Hypothalamus (tissue), 51 donors: Measurements from ENCODE around the gene BMF.
A peak's percentile ranks its signal among the peaks of the same experiment; 100 is the strongest.

Experiments used
- DNase-seq, 51 donors: peaks; one replicate each; lab custom pipeline; 2025; lab: John Stamatoyannopoulos, UW

The BMF gene

DNA sequence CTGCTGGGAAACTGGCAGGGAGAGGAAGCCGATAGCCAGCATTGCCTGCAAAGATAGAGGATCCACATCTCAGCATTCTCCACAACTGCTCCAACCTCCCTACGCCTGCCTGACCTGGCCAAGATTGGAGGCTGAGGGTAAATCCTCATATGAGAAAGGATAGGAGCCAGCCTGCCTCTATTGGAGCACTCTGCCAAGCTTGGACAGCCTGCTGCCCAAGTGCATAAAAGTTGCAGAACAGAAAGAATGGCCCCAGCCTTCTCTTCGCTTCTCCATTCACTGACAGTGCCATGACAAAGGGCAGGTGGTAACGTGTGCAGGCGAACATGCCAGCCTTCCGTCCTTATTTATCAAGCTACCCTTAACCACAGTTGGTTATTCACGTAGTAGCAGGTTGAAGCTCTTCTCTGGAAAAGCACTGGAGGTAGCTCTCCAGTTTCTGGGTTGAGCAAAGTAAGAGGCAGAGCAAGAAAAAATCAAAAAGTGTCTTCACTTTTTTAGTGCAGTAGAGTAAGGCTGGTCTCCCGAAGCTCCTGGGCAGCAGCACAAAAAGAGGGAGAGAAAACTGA, 4.3 kb downstream of the BMF start:
- DNase-seq = peak in 1 of 51 donors; percentile 43

DNA sequence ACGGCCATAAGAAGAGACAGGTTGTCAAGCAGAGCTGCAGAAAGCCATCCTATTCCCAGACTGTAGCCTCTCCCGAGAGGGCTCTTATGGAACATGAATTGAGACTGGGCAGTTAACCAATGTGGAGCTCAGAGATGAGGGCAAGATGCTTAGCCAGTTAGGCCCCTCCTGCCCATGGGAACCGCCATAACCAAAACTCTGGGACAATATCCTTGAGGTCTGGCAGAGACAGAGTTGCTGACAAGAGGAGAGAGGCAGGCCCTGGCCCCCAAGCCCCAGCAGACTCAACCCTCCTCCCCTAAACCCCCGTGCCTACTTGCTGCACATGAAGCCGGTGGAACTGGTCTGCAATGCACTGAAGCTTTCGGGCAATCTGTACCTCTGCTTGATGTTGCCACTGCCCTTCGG, 4.8 kb downstream of the BMF start:
- no peak for DNase-seq

DNA sequence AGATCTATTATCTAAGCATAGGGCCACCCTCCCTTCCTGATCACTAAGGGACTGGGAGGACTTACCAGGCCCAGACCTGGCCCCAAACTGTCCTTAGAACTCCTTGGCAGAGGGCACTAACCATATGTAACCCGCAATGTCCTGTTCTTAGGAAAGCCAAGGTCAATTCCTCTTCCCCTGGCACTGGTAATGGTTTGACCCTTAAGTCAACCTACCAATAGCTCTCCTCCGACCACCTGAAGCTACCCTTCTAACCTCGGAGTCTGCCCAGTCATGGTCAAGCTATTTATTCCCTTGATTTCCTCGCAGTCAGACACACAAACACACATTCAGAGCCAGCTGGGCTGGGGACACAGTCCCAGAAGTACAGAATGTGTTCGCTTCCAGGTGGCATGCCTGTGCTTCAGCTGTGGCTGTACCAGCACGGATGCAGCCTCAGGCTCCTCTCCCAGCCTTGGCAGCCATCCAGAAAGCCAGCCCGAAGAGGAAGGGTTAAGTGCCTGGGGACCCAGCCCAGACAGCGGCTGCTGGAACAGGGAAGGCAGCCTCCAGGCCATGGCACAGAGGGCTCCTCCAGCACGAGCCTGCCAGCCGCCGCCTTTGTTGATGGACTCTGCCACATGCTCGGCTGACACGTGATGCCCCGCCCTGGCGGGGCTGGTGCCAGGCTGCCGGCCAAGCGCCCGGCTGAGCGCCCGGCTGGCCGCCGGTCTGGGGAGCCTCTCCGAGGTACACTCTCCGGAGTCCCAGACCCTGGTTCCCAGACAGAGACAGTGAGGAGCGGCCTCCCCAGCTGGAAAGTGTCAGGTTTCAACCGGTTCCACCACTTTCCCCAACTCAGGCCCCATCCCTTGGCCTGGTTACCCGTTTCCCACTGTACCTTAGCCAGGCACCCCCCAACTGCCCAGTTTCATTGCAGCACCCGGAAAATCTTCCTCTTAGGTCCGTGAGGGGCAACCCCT, 5.5 kb downstream of the BMF start:
- peak; percentile 21 to 90 (median 79) for DNase-seq

DNA sequence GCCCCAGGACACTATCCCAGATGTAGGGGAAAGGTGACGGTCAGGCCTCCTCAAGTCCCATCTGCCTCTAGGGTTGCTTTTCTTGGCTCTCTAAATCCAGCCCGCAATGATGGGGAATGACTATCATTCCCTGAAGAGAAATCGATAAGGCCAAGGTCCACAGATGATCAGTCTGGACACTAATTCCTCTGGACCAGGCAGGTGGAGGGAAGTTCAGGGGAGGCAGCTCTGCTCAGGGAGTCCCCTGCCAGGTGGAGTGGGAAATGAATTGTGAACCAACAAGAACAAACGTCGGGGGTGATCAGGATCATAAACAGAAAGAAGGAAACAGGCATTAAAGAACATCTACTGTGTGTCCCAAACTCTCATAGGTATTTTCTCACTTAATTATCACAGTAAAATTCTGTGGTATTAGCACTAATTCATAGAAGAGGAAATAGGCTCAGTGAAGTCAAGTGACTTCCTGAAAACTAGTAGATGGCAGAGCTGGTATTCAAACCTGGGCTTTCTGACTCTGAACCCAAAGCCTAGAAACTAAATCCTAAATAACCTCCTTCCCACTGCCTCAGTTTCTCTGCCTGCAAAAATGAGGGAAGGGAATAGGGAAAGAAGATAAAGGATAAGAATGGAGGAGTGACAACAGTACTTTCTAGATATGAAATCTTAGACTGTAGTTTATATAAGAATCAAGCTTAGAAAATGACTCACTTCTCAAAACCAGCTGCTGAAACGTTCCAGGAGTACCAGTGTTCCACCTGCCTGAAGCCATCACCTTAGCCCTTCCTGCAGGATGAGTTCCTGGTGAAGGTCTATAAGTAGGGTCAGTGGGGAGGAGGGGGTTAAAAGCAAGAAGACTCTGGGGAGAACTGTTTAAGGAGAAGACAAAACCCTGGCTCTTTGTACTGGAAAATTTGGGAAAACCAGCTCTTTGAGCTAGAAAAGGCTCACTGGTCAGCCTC, 7.5 kb downstream of the BMF start:
- no peak for DNase-seq

DNA sequence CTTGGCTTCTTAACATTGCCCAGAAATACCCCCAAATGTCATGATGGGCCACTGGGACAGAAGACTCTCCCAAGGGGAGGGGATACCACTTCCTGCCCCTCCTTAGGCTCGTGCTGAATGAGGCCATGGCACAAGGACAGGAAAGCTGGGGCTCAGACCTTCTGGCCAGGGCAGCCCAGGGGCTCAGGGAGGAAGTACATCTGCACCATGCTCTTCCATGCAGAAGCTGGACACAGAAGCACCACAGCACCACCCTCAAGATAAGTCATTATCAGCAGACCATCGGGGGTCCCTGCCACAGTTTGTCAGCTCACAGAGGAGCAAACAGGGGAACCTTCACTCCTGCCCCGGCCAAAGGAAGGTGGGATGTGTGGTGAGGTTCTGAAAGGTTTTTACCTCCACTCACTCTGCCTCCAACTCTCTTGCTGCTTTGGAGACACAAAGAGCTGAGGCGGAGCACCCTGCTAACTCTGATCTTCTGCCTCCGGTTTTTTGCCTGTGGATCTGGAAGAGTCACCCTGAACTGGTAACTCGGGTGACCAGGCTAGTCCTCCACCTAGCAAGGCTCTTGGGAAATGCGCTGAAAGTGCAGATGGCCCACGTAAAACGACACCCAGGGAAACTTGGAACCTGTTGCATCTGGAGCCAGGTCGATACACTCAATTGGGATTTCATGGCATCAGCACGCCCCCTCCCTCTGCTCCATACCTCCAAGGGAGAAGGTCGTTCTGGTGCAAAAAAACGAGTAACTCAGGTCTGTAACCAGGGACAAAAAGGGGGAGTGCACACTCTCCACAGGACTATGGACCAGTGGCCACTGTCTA, 8.3 kb downstream of the BMF start:
- DNase-seq = no peak

DNA sequence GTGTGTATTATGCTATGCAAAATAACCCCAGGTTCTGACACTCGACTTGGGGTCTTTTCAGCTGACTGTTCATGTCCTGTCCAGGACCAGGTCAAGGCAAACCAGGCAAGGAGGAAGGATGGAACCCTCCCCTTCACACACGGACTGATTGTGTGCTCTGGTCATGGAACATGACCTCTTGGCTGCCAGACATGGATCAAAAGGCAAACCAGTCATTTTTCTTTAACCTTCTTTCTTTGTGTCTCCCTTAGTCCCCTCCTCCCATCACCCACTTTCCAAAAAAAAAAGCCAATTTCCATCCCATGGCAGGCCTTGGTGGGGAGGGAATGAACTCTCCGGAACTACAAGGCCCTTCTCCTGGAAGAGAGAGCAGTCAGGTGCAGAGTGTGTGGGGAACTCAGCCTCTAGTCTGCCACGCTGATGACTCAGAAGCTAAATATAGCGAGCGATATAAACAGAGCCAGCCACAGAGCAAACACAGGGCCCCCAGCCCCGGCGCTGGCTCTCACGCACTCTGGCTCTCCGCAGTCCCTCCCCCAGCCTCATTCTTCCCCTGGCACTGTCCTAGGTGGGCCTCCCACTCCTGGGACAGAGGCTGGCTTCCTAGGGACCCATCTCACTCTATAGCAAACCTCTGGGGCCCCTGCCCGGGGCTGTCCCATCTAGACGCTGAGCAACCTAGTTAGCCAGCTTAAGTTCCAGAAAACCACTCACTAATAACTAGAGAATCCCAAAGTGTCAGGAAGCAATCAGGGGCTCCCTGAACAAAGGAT, 10.0 kb downstream of the BMF start:
- DNase-seq = peak in 33 of 51 donors; percentile 16 to 74 (median 42)

DNA sequence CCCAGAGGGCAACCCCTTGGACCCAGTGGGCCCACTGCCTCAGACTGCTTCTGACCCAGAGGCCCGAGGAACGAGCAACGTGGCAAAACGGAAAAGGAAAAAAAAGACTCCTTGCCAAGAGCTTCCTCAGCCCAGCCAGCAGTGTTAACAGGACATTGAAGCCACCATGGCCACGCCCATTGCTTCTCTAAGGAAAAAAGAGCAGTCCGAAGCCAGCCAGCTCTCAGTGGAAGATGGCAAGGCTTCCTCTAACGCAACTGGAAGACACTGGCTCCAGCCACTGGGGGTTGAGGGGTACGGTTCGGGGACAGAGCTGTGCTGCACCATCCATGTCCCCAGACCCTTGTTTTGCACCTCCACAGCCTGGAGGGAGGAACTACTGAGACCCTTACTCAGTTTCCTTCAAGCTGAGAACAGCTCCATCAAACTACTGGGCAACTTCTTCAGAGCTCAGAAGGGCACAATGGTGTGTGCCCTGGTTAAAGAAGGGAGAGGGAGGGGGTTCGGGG, 10.7 kb downstream of the BMF start:
- peak in 8 of 51 donors; percentile 9 to 23 (median 14) for DNase-seq

DNA sequence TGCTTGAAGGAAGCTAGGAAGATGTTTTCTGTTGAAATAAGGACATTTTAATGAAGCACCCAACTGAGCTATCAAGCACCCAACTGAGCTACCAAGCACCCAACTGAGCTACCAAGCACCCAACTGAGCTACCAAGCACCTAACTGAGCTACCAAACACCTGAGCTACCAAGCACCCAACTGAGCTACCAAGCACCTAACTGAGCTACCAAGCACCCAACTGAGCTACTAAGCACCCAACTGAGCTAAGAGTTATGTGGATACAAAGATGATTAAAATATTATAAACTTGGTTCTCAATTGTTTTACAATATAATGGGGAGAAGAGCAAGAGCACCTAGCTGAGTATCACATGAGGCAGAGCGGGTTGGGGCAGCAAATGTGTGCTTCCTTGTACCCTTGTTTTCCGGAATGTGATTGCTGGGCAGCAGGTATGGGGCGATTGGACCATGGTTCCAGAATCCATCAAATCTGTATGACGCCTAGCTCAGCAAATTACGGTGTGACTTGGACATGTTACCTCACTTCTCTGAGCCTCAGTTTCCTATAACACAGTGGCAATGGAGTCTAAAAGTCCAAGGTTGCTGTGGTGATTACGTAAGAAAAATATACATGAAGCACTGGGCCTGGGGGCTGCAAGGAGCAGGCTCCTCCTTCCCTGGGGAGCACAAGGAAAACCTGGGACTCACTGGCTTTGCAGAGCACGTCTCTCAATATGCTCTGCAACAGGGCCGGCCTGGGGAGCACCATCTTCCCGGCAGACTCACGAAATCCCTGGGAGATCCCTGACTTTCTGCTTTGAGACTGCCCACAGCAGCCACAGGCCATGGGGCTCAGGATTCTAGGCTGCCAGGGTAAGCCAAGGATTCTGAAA, 11.3 kb downstream of the BMF start:
- DNase-seq = no peak

DNA sequence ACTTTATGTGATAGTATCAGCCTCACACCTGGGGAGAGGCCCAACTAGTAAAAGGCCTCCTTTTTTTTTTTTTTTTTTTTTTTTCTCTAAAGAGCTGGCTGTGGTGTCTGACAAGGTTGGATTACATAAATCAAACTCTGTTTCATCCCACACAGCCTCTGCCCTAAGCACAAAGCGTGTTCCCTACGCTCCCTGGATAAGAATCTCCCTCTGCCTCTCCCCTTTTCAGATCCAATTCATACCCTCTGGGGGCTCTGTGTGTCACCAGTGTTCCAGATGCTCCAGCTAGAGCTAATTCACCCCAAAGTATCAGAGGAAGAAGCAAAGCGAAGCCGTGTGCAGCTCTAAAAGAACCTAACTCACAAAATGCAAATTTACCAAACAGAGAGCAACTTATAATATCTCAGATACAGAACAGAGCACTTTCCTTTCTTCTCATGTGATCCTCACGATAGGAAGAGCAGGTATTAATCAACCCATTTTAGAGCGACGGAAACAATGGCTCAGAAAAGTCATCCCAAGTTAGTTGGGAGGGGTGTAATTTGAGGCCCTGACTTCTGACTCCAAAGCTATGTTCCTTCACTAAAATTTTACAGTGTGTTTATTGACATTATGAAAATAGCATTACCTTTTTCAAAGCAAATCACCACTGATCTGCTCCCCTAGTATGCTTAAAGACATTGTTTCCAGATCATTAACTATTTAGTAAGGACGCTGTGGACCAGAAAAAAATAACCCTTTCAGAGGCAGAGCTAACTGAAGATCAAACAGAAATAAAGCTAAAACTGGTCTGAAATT, 12.4 kb downstream of the BMF start:
- peak in 1 of 51 donors; percentile 44 for DNase-seq

DNA sequence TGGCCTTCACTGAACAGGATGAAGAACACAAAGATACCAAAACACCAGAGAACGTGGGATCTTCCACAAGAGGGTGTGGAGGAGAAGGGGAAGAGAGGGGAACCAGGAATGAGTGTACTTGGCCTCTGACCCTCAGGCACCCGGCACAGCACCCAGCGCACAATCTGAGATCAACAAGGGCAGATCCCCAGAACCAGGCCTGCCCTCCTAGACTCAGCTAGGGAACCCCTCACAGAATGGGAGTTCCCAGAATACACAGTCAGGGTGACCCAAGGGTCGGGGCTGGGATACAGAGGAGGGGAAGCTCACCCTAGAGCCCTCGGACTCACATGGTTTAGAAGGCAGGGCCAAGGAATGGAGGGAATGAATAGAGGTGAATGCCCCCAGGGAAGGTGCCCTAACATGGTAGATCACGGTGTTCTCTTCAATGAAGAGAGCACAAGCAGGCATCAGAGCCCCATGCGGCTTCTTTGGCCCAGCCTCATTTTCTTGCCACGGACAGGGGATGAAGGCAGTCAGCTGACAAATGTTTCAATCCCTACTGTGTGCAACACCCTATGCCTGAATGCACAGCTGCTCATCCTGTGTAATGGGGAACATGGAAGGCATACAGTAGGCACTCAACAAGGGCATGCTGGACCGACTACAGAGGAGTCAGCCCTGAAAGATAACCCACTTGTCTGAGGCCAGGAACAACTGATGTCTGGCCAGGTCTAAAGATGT, 13.1 kb downstream of the BMF start:
- DNase-seq = no peak

DNA sequence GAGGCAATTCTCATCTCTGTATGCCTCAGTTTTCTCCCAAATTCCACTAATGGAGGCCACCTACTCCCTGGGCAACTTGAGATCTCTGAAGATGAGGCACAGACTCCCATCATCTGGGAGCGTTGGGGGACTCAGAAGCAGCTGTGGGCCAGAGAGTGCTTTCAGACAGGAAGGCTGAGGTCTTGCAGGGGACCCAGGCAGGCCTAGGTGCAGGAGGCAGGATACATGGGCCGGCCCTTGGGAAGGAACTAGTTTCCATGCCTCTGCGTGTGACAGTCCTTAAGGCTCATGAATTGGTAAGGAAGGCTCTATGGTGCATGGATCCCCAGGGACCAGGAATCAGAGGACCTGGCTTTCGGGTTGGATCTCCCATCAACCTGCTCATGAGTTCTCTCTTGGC, 14.5 kb downstream of the BMF start:
- DNase-seq = no peak

DNA sequence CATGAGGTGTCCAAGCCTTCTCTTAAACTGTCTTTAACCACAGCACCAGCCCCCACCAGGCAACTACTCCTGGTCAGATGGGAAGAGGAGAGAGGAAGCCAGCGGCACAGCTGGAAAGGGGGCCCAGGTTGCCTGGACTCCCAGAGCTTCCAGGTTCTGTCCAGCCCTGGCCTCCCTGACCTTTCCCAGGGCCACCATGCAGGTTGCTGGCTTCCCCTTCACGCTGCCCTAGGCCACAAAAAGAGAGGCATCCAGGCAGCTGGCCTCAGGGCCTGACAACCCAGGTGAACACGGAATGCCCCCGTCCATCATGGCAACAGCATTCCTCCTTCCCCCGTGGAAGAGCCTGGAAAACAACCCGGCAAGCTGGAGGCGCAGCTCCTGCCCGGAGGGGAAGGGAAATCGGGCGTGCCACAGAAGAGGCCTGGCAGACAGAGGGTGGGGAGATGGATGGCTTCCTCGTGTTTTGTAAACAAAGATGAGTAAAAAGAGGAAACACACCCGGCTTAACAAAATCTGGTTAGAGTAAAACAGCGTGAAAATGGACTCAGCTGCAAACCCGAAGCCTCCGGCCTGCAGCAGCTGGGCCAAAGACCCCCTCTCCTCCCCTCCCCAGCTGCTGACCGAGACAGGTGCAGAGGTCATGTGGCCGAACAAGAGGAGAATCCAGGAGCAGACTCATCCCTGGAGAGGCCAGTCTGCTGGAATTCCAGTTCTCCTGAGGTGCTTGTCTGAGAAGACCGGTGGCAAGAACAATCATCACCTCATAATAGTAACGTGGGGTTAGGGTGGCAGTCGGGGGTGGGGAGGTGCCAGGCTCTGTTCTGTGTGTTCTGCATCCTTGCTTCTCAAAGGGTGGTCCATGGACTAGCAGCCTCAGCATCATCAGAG, 15.5 kb downstream of the BMF start:
- DNase-seq = peak in 1 of 51 donors; percentile 9

DNA sequence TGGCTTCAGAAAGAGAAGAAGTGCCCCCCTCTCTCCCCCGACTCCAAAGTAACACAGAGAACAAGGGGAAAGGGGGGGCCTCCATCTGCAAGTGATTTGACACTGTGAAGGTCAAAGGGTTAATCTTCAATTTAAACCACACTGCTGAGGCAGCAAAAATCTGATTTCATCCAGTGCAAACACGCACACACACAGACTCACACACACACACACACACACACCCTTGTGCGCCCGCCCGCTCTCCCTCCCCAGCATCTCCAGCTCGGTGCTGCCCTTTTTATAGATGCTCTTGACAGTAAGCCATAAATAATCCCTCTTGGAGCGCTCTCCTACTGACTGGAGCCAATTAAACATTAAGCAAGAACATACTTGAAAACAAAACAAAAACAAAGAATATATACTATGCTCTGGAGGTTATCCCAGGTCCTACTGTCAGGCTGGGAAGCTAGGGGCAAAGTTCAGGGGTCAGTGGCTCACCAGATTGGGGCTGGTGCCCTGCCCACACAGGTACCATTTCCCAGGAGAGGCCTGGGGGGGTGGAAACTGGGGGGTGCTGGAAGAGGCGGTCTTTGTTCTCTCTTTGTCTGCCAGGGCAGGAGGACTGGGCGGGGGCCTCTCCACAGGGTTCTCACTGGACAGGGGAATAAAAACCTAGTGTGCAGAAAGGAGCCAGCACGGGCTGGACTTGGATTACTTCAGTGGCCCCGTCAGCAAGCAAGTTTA, 16.3 kb downstream of the BMF start:
- DNase-seq = peak in 1 of 51 donors; percentile 18

DNA sequence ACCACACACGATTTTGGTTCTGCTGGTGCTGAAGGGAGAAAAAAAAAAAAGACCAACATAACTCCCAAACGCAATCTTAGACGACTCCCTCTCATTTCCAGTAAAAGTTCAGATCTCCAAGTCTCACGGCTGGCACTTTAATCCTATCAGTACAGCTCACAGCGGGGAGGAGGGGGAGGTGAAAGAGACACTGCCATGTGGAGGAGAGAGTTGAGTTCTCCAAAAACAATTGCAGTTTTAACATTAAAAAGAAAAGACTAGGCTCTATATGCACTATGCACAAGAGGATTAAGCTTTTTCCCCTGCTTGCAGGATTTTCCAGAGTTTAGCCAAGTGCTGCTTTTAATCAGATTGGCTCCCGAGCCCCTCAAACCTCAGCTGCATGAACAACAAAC, 16.8 kb downstream of the BMF start:
- no peak for DNase-seq
